C4-2B (cell line): ENCODE results near the gene BTBD16.

Source experiments
- ZFX ChIP-seq: fragments of 450-650 bp; IDR thresholded peaks from 2 replicates; pipeline ENCODE4 v1.6.1; 2017
- TF ChIP-seq, protein P1 (sequence below): fragments of 450-650 bp; conservative IDR thresholded peaks from 2 replicates; pipeline ENCODE4 v1.5.1; 2017; ENCODE audit warnings: mild to moderate bottlenecking

DNA sequence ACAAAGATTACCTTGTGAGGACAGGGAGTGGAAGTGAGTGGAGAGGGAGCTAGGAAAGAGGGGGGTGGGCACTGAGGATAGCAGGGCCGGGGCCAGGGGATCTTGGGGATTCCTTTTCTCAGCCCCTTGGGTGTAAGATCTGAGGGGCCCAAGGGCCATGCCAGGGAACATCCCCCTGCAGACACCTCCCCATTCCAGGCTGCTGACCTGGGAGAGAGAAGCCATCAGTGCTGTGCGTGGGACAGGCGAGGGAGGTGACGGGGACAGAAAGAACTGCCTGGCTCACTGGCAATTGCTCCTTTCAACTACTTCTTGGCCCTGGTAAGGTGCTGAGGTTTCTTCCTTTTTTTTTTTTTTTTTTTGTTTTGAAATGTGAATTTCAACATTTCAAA is 12.0 kb upstream of the BTBD16 start:
- TF ChIP-seq, protein P1, sequence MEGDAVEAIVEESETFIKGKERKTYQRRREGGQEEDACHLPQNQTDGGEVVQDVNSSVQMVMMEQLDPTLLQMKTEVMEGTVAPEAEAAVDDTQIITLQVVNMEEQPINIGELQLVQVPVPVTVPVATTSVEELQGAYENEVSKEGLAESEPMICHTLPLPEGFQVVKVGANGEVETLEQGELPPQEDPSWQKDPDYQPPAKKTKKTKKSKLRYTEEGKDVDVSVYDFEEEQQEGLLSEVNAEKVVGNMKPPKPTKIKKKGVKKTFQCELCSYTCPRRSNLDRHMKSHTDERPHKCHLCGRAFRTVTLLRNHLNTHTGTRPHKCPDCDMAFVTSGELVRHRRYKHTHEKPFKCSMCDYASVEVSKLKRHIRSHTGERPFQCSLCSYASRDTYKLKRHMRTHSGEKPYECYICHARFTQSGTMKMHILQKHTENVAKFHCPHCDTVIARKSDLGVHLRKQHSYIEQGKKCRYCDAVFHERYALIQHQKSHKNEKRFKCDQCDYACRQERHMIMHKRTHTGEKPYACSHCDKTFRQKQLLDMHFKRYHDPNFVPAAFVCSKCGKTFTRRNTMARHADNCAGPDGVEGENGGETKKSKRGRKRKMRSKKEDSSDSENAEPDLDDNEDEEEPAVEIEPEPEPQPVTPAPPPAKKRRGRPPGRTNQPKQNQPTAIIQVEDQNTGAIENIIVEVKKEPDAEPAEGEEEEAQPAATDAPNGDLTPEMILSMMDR = no peak
- TF ChIP-seq ZFX = no peak
